H1 (cell line): ENCODE results near the gene SAMD14. TPM values are rescaled to one million over a fixed set of nuclear protein-coding genes. Genes with fewer than 3 reads are reported as not detected.

ENCODE experiments used
- CTCF ChIA-PET: fragments of 300-600 bp; sonication (Branson Sonifier 250); formaldehyde crosslinking; loops from one replicate; lab custom pipeline; 2021; ENCODE audit not compliant: partially characterized antibody; lab: Charles Lee
- POLR2A ChIA-PET: fragments of 300-600 bp; sonication (Branson Sonifier 250); formaldehyde crosslinking; loops from one replicate; lab custom pipeline; 2021; ENCODE audit warnings: inconsistent platforms; ENCODE audit not compliant: partially characterized antibody; lab: Charles Lee
- DNase-seq, 2 experiments: peaks; one replicate each; pipeline versions ENCODE4 v3.0.0 to v3.0.0-alpha.2; 2010 to 2022; ENCODE audit warnings: low spot score in 2 of 2, low read depth in 1 of 2, mixed read lengths in 1 of 2
- FAIRE-seq: peaks from 2 replicates; lab custom pipeline; 2011; peaks lifted over from hg19 to GRCh38; lab: Jason Lieb, UNC
- H2AFZ ChIP-seq: 2 replicates; pipeline ENCODE4 v1.8.1; 2012; ENCODE audit warnings: low read length, inconsistent platforms
- H2AK5ac ChIP-seq: 2 replicates; pipeline ENCODE4 v1.6.1; 2013; ENCODE audit warnings: low read depth, low read length
- H2BK120ac ChIP-seq: replicated peaks from 2 replicates; pipeline ENCODE3; 2013; ENCODE audit warnings: low read depth, low read length, inconsistent platforms
- H2BK12ac ChIP-seq: 2 replicates; pipeline ENCODE4 v1.6.1; 2013; ENCODE audit warnings: low read depth, low read length
- H2BK15ac ChIP-seq: 2 replicates; pipeline ENCODE4 v1.6.1; 2013; ENCODE audit warnings: low read length
- H2BK20ac ChIP-seq: 2 replicates; pipeline ENCODE4 v1.6.1; 2013; ENCODE audit warnings: low read length
- H2BK5ac ChIP-seq: 2 replicates; pipeline ENCODE4 v1.6.1; 2013; ENCODE audit warnings: low read depth, low read length
- H3K14ac ChIP-seq: 2 replicates; pipeline ENCODE4 v1.6.1; 2013; ENCODE audit warnings: inconsistent platforms; ENCODE audit not compliant: insufficient read length
- H3K18ac ChIP-seq: 2 replicates; pipeline ENCODE4 v1.6.1; 2013; ENCODE audit warnings: low read length; ENCODE audit errors: extremely low read depth
- H3K23ac ChIP-seq: 2 replicates; pipeline ENCODE4 v1.6.1; 2013; ENCODE audit warnings: inconsistent platforms; ENCODE audit not compliant: insufficient read length
- H3K23me2 ChIP-seq: 2 replicates; pipeline ENCODE4 v1.6.1; 2013; ENCODE audit warnings: low read depth, low read length
- H3K27ac ChIP-seq: 2 replicates; pipeline ENCODE4 v1.6.1; 2011; ENCODE audit warnings: low read depth, low read length, inconsistent platforms
- H3K27me3 ChIP-seq, 4 experiments: replicated peaks in 1 of 4; 1 replicate in 1 of 4; 2 replicates in 3 of 4; pipeline versions ENCODE4 v1.6.1 to v1.8.1; 2011 to 2013; ENCODE audit warnings: low read length in 3 of 4, mild to moderate bottlenecking in 3 of 4, inconsistent platforms in 2 of 4, mixed read lengths in 2 of 4, moderate library complexity in 1 of 4; ENCODE audit not compliant: control insufficient read depth in 3 of 4, insufficient read depth in 3 of 4; ENCODE audit errors: extremely low read depth in 1 of 4
- H3K36me3 ChIP-seq, 4 experiments: 2 replicates each; pipeline versions ENCODE4 v1.6.1 to v1.8.1; 2011 to 2013; ENCODE audit warnings: mild to moderate bottlenecking in 4 of 4, low read length in 3 of 4, moderate library complexity in 2 of 4, control low read depth in 1 of 4, inconsistent platforms in 1 of 4; ENCODE audit not compliant: insufficient read depth in 4 of 4, control insufficient read depth in 2 of 4
- H3K4ac ChIP-seq: replicated peaks from 2 replicates; pipeline ENCODE3; 2013; ENCODE audit warnings: low read length, low read depth, mixed read lengths, inconsistent platforms; ENCODE audit not compliant: insufficient read length
- H3K4me1 ChIP-seq, 4 experiments: replicated peaks in 1 of 4; 1 replicate in 1 of 4; 2 replicates in 3 of 4; pipeline versions ENCODE4 v1.6.1 to v1.8.1; 2011 to 2013; ENCODE audit warnings: low read length in 3 of 4, inconsistent platforms in 2 of 4, mixed read lengths in 1 of 4; ENCODE audit not compliant: insufficient read depth in 4 of 4, control insufficient read depth in 3 of 4
- H3K4me2 ChIP-seq, 2 experiments: 2 replicates each; pipeline versions ENCODE4 v1.6.1 to v1.8.1; 2011 to 2013; ENCODE audit warnings: low read depth in 2 of 2, low read length in 2 of 2, control low read depth in 1 of 2, inconsistent platforms in 1 of 2, mild to moderate bottlenecking in 1 of 2; ENCODE audit not compliant: insufficient read depth in 1 of 2
- H3K4me3 ChIP-seq, 4 experiments: fragments of 200-600, 300-600 bp in 1 of 4; sonication (generic), shearing (Covaris generic), sonication (Bioruptor Twin) in 1 of 4; 2 replicates each; pipeline versions ENCODE4 v1.5.1 to v1.8.1; 2011 to 2016; ENCODE audit warnings: low read length in 4 of 4, low read depth in 3 of 4, control low read depth in 2 of 4, inconsistent platforms in 2 of 4, mild to moderate bottlenecking in 2 of 4, mixed read lengths in 1 of 4, moderate library complexity in 1 of 4; ENCODE audit not compliant: insufficient read depth in 2 of 4; ENCODE audit errors: extremely low read depth in 1 of 4
- H3K56ac ChIP-seq: replicated peaks from 2 replicates; pipeline ENCODE3; 2013; ENCODE audit warnings: low read depth, mild to moderate bottlenecking, mixed read lengths, low read length, inconsistent platforms; ENCODE audit not compliant: insufficient read length
- H3K79me1 ChIP-seq: 2 replicates; pipeline ENCODE4 v1.6.1; 2013; ENCODE audit warnings: low read depth, low read length, control low read depth
- H3K79me2 ChIP-seq, 2 experiments: 2 replicates each; pipeline versions ENCODE4 v1.6.1 to v1.8.1; 2012 to 2013; ENCODE audit warnings: low read length in 2 of 2, mild to moderate bottlenecking in 2 of 2, inconsistent platforms in 1 of 2; ENCODE audit not compliant: insufficient read depth in 2 of 2, control insufficient read depth in 1 of 2
- H3K9ac ChIP-seq, 4 experiments: replicated peaks in 1 of 4; 1 replicate in 1 of 4; 2 replicates in 3 of 4; pipeline versions ENCODE4 v1.6.1 to v1.8.1; 2011 to 2013; ENCODE audit warnings: low read depth in 3 of 4, low read length in 3 of 4, control low read depth in 2 of 4, mild to moderate bottlenecking in 2 of 4, moderate library complexity in 2 of 4, inconsistent platforms in 1 of 4; ENCODE audit errors: extremely low read depth in 1 of 4
- H3K9me3 ChIP-seq, 2 experiments: 2 replicates each; pipeline versions ENCODE4 v1.6.1 to v1.8.1; 2012 to 2013; ENCODE audit warnings: mild to moderate bottlenecking in 2 of 2, moderate library complexity in 2 of 2, control low read depth in 1 of 2, inconsistent platforms in 1 of 2, low read depth in 1 of 2, low read length in 1 of 2, mixed read lengths in 1 of 2; ENCODE audit not compliant: insufficient read depth in 2 of 2
- H4K20me1 ChIP-seq, 2 experiments: replicated peaks in 1 of 2; 2 replicates each; pipeline versions ENCODE3 to v1.8.1; 2011 to 2013; ENCODE audit warnings: inconsistent platforms in 2 of 2, low read length in 2 of 2, mild to moderate bottlenecking in 1 of 2; ENCODE audit not compliant: insufficient read depth in 2 of 2, control insufficient read depth in 1 of 2
- H4K5ac ChIP-seq: 2 replicates; pipeline ENCODE4 v1.6.1; 2013; ENCODE audit warnings: low read length, low read depth, mixed read lengths, inconsistent platforms; ENCODE audit not compliant: insufficient read length
- H4K8ac ChIP-seq: 2 replicates; pipeline ENCODE4 v1.8.0; 2013; ENCODE audit warnings: mild to moderate bottlenecking, moderate library complexity, low read length, inconsistent platforms; ENCODE audit not compliant: insufficient read depth; ENCODE audit errors: extremely low read depth
- H4K91ac ChIP-seq: replicated peaks from 2 replicates; pipeline ENCODE3; 2013; ENCODE audit warnings: low read length, mixed read lengths, inconsistent platforms; ENCODE audit not compliant: insufficient read length
- CTCF ChIP-seq, 3 experiments: IDR thresholded peaks; 1 replicate in 2 of 3; 2 replicates in 1 of 3; pipeline versions ENCODE4 v1.5.1 to v1.6.1; 2011; ENCODE audit warnings: low read length in 3 of 3, mild to moderate bottlenecking in 3 of 3, inconsistent platforms in 2 of 3, low read depth in 1 of 3, moderate library complexity in 1 of 3; ENCODE audit not compliant: insufficient read depth in 1 of 3; ENCODE audit errors: control extremely low read depth in 1 of 3
- GTF2F1 ChIP-seq: IDR thresholded peaks from 2 replicates; pipeline ENCODE4 v1.6.1; 2012; ENCODE audit warnings: low read depth, low read length, improper control_type of control experiment, borderline replicate concordance
- KDM5A ChIP-seq: fragments of 200-600 bp; IDR thresholded peaks from 2 replicates; pipeline ENCODE4 v1.7.1; 2012; ENCODE audit warnings: mild to moderate bottlenecking, low read length, inconsistent platforms, mixed read lengths
- NRF1 ChIP-seq: IDR thresholded peaks from 2 replicates; pipeline ENCODE4 v1.6.1; 2011; ENCODE audit warnings: mild to moderate bottlenecking, low read depth, low read length, improper control_type of control experiment
- POLR2AphosphoS5 ChIP-seq: IDR thresholded peaks from 2 replicates; pipeline ENCODE4 v1.6.1; 2011; ENCODE audit warnings: low read depth, low read length
- SIN3A ChIP-seq, 2 experiments: IDR thresholded peaks in 1 of 2; conservative IDR thresholded peaks in 1 of 2; 2 replicates each; pipeline ENCODE4 v1.6.1; 2011 to 2012; ENCODE audit warnings: low read length in 2 of 2, improper control_type of control experiment in 1 of 2, low read depth in 1 of 2, mild to moderate bottlenecking in 1 of 2
- SIRT6 ChIP-seq: IDR thresholded peaks from one replicate; pipeline ENCODE4 v1.7.1; 2012; ENCODE audit warnings: low read length, inconsistent platforms
- SP1 ChIP-seq: IDR thresholded peaks from 2 replicates; pipeline ENCODE4 v1.6.1; 2011; ENCODE audit warnings: low read depth, low read length
- SUZ12 ChIP-seq: fragments of 200-600 bp; sonication (generic); IDR thresholded peaks from 2 replicates; pipeline ENCODE4 v1.6.1; 2012; ENCODE audit warnings: mild to moderate bottlenecking, inconsistent platforms, low read length, moderate library complexity, mixed read lengths
- TAF7 ChIP-seq: optimal IDR thresholded peaks from 2 replicates; pipeline ENCODE3; 2011; ENCODE audit warnings: low read depth, mild to moderate bottlenecking, inconsistent platforms, low read length, moderate library complexity, borderline replicate concordance
- WGBS, 2 experiments: shearing (Covaris generic) in 1 of 2; methylation state at CpG; one replicate each; pipeline versions ENCODE4 v1.1.6 to v1.1.7; 2013 to 2015; ENCODE audit warnings: low lambda C conversion rate in 2 of 2, mixed read lengths in 2 of 2, inconsistent platforms in 1 of 2, low coverage in 1 of 2, missing lambda C conversion rate in 1 of 2; ENCODE audit not compliant: insufficient replicate concordance in 2 of 2, insufficient coverage in 1 of 2, insufficient read length in 1 of 2; ENCODE audit errors: extremely low coverage in 1 of 2, missing lambda C conversion rate in 1 of 2; 5-methylcytosine and 5-hydroxymethylcytosine counted together
- polyA plus RNA-seq, 7 experiments: library from polyadenylated mRNA; depleted of rRNA in 3 of 7; stranded (reverse) in 5 of 7; unstranded in 2 of 7; fragments of >200 nt in 5 of 7; fragments of 200-250 nt in 2 of 7; gene quantifications; 1 replicate in 5 of 7; 2 replicates in 1 of 7; 4 replicates in 1 of 7; pipeline versions ENCODE4 v1.2.1 to v1.2.3, GENCODE V29; 2011 to 2013; ENCODE audit warnings: missing spikeins in 2 of 7, mixed read lengths in 2 of 7
- total RNA-seq: library from RNA; stranded (reverse); fragmentation: NEBNext Ultra II Directional; extraction: Animal tissue kit (Norgen Biotek cat#: 25700); gene quantifications from 2 replicates; pipeline ENCODE4 v1.2.1, GENCODE V29; 2021

The SAMD14 gene
- total and polyA plus RNA-seq, 2 of the 8 experiments (the other 6 are each of a cell fraction or from before 2014, with no cell fraction given): 5.7 to 5.8 TPM

GRCh38 chr17:50165867-50166517 is 36.0 kb upstream of the SAMD14 start, which contains the start of gene SGCA:
SGCA (plus strand) TSS chr17:50166005; CDS start chr17:50166041, 36 bp downstream.
- no peak within 1 kb of the TSS for H3K4ac ChIP-seq
- no peak within 1 kb of the TSS for H2BK20ac ChIP-seq
- CTCF ChIA-PET: interaction anchor here (0.6 to 17.0 kb wide), 25 partner anchors 8 to 336 kb away, joined by 3 to 299 read pairs (median 5); partner anchors contain the start of gene COL1A1
- no peak within 1 kb of the TSS for H2AK5ac ChIP-seq
- H3K18ac ChIP-seq: no peak within 1 kb of the TSS
- no peaks in the 10 kb centered on the region for H3K79me1 ChIP-seq
- H3K27me3 ChIP-seq: peaks cover 0 to 6% (median 0%) of the 10 kb centered on the region in 4 experiments; a peak in 2 of 7 replicates
- peak within 1 kb of the TSS; percentile 34 for H4K91ac ChIP-seq
- no peak within 1 kb of the TSS for H2BK120ac ChIP-seq
- WGBS, 2 experiments: 66% methylated on average over 13 of the region's 15 CpGs; no CpG with 5 or more reads in 1 of the 2 experiments
- H2BK5ac ChIP-seq: no peak within 1 kb of the TSS; the same call in 1 of the 2 replicates
- no peak within 1 kb of the TSS for H3K4me2 ChIP-seq
- no peak within 1 kb of the TSS for H3K14ac ChIP-seq
- no peak within 1 kb of the TSS for H4K5ac ChIP-seq
- no peak within 1 kb of the TSS for H2AFZ ChIP-seq
- peaks cover 0 to 14% (median 11%) of the 10 kb centered on the region in 4 experiments; a peak in 5 of 7 replicates for H3K4me1 ChIP-seq
- no peaks in the 10 kb centered on the region for H3K79me2 ChIP-seq
- H2BK12ac ChIP-seq: no peak within 1 kb of the TSS
- H2BK15ac ChIP-seq: peak within 1 kb of the TSS; percentile 2; the same call in 1 of the 2 replicates
- no peak within 1 kb of the TSS for H3K23ac ChIP-seq
- peak within 1 kb of the TSS; percentile 89 for H3K56ac ChIP-seq
- no peak within 1 kb of the TSS for H3K4me3 ChIP-seq
- no peaks in the 10 kb centered on the region for H3K36me3 ChIP-seq
- POLR2A ChIA-PET: interaction anchor here (0.7 to 1.5 kb wide), 3 partner anchors 40 to 137 kb away, joined by 3 to 4 read pairs (median 3); no protein-coding TSS in a partner anchor
- H3K23me2 ChIP-seq: peaks cover 10% of the 10 kb centered on the region
- H4K8ac ChIP-seq: peak within 1 kb of the TSS; percentile 51; the same call in 1 of the 2 replicates
- no peak within 1 kb of the TSS for H3K9ac ChIP-seq
- no peaks in the 10 kb centered on the region for H3K9me3 ChIP-seq
- no peak within 1 kb of the TSS; the same call in 1 of the 2 replicates for H3K27ac ChIP-seq
- DNase-seq (no peak), FAIRE-seq (no peak)
- H4K20me1 ChIP-seq: no peaks in the 10 kb centered on the region
- TF ChIP-seq SP1: no peak
- TF ChIP-seq NRF1: no peak
- no peak for TF ChIP-seq KDM5A
- no peak for TF ChIP-seq GTF2F1
- no peak for TF ChIP-seq TAF7
- TF ChIP-seq CTCF (IDR thresholded peaks at IDR 0.05; ENCODE audit: control extremely low read depth in 1 of 3, insufficient read depth in 1 of 3, low read depth in 1 of 3, low read length in 3 of 3): no peak
- TF ChIP-seq POLR2AphosphoS5: no peak
- no peak for TF ChIP-seq SIN3A (conservative IDR thresholded peaks at IDR 0.05 in 1 of 2, IDR thresholded peaks at IDR 0.05 in 1 of 2; ENCODE audit: low read depth in 1 of 2, low read length in 2 of 2)
- no peak for TF ChIP-seq SIRT6
- TF ChIP-seq SUZ12: no peak
